ENCODE results near the gene SF3B1. TPM values are rescaled to one million over a fixed set of nuclear protein-coding genes. Genes with fewer than 3 reads are reported as not detected.

SF3B1 gene
- total and polyA plus RNA-seq, 2 of the 13 experiments (the other 11 are each of a cell fraction or from before 2014, with no cell fraction given): 387 to 750 TPM

DNA sequence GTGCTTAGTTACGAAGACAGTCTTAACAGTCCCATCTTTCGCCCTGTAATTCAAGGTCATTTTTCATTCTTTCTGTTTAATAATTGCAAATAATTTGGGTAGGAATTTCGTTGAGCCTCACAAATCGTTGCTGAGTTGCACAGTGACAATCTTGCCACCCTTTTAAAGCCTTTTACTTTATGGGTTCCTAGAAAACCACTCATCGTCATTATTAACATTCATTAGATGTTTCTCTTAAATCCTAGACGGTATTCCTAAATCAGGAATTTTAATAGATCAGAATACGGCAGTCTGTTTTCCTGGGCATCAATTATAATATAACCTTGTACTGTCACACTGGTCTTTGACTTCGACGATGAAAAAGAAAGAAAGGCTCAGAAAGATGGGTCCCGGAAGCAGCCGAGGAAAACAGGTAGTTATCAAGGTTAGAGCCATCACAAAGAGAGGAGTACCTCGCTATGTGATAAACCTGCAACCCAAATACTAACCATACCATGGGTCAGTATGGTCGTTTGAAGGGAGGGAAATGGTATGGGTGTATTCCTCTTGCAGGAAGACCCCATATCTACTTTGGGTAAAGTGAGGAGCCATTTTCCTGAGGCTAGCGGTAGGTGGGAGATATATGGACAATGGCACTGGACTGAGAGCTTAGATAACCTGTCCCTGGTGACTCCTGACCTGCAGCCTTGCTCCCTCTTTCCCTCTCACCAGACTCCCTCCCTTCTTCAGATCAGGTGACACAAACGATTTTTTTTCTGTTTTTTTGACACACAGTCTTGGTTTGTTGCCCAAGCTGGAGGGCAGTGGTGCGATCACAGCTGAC lies 981 bp upstream of the SF3B1 start (continued):
- TF ChIP-seq, protein P1, sequence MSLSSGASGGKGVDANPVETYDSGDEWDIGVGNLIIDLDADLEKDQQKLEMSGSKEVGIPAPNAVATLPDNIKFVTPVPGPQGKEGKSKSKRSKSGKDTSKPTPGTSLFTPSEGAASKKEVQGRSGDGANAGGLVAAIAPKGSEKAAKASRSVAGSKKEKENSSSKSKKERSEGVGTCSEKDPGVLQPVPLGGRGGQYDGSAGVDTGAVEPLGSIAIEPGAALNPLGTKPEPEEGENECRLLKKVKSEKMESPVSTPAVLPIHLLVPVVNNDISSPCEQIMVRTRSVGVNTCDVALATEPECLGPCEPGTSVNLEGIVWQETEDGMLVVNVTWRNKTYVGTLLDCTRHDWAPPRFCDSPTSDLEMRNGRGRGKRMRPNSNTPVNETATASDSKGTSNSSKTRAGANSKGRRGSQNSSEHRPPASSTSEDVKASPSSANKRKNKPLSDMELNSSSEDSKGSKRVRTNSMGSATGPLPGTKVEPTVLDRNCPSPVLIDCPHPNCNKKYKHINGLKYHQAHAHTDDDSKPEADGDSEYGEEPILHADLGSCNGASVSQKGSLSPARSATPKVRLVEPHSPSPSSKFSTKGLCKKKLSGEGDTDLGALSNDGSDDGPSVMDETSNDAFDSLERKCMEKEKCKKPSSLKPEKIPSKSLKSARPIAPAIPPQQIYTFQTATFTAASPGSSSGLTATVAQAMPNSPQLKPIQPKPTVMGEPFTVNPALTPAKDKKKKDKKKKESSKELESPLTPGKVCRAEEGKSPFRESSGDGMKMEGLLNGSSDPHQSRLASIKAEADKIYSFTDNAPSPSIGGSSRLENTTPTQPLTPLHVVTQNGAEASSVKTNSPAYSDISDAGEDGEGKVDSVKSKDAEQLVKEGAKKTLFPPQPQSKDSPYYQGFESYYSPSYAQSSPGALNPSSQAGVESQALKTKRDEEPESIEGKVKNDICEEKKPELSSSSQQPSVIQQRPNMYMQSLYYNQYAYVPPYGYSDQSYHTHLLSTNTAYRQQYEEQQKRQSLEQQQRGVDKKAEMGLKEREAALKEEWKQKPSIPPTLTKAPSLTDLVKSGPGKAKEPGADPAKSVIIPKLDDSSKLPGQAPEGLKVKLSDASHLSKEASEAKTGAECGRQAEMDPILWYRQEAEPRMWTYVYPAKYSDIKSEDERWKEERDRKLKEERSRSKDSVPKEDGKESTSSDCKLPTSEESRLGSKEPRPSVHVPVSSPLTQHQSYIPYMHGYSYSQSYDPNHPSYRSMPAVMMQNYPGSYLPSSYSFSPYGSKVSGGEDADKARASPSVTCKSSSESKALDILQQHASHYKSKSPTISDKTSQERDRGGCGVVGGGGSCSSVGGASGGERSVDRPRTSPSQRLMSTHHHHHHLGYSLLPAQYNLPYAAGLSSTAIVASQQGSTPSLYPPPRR (CRISPR knock-in tag; IDR thresholded peaks at IDR 0.05; ENCODE audit: borderline replicate concordance): 0 out of 2 replicates have a peak, but pooled peaks have one; percentile 6
- TF ChIP-seq YY1 (IDR thresholded peaks at IDR 0.05; ENCODE audit: insufficient read depth, insufficient replicate concordance, low read depth, low read length) (peak; percentile 45), ZFP36 (IDR thresholded peaks at IDR 0.05; ENCODE audit: borderline replicate concordance, low read depth, low read length, partially characterized antibody) (no peak), ZNF562 (CRISPR knock-in tag; IDR thresholded peaks at IDR 0.05; ENCODE audit: borderline replicate concordance) (no peak), ZMYM4 (CRISPR knock-in tag; IDR thresholded peaks at IDR 0.05) (peak; percentile 49), AGO1 (IDR thresholded peaks at IDR 0.05; ENCODE audit: low read depth, low read length, poor library complexity, severe bottlenecking) (no peak), FOXA1 (IDR thresholded peaks at IDR 0.05) (no peak), FOXA1 (CRISPR knock-in tag; IDR thresholded peaks at IDR 0.05) (no peak), GLI4 (CRISPR knock-in tag; IDR thresholded peaks at IDR 0.05; ENCODE audit: borderline replicate concordance) (peak; percentile 22; the same call in 1 of the 2 replicates), NKX3-1 (CRISPR knock-in tag; IDR thresholded peaks at IDR 0.05) (no peak)
- TF ChIP-seq, protein P2, sequence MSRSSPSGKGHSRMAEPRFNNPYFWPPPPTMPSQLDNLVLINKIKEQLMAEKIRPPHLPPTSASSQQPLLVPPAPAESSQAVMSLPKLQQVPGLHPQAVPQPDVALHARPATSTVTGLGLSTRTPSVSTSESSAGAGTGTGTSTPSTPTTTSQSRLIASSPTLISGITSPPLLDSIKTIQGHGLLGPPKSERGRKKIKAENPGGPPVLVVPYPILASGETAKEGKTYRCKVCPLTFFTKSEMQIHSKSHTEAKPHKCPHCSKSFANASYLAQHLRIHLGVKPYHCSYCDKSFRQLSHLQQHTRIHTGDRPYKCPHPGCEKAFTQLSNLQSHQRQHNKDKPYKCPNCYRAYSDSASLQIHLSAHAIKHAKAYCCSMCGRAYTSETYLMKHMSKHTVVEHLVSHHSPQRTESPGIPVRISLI (CRISPR knock-in tag; IDR thresholded peaks at IDR 0.05; ENCODE audit: borderline replicate concordance): peak; percentile 77; the same call in 1 of the 2 replicates
- TF ChIP-seq, protein P3, sequence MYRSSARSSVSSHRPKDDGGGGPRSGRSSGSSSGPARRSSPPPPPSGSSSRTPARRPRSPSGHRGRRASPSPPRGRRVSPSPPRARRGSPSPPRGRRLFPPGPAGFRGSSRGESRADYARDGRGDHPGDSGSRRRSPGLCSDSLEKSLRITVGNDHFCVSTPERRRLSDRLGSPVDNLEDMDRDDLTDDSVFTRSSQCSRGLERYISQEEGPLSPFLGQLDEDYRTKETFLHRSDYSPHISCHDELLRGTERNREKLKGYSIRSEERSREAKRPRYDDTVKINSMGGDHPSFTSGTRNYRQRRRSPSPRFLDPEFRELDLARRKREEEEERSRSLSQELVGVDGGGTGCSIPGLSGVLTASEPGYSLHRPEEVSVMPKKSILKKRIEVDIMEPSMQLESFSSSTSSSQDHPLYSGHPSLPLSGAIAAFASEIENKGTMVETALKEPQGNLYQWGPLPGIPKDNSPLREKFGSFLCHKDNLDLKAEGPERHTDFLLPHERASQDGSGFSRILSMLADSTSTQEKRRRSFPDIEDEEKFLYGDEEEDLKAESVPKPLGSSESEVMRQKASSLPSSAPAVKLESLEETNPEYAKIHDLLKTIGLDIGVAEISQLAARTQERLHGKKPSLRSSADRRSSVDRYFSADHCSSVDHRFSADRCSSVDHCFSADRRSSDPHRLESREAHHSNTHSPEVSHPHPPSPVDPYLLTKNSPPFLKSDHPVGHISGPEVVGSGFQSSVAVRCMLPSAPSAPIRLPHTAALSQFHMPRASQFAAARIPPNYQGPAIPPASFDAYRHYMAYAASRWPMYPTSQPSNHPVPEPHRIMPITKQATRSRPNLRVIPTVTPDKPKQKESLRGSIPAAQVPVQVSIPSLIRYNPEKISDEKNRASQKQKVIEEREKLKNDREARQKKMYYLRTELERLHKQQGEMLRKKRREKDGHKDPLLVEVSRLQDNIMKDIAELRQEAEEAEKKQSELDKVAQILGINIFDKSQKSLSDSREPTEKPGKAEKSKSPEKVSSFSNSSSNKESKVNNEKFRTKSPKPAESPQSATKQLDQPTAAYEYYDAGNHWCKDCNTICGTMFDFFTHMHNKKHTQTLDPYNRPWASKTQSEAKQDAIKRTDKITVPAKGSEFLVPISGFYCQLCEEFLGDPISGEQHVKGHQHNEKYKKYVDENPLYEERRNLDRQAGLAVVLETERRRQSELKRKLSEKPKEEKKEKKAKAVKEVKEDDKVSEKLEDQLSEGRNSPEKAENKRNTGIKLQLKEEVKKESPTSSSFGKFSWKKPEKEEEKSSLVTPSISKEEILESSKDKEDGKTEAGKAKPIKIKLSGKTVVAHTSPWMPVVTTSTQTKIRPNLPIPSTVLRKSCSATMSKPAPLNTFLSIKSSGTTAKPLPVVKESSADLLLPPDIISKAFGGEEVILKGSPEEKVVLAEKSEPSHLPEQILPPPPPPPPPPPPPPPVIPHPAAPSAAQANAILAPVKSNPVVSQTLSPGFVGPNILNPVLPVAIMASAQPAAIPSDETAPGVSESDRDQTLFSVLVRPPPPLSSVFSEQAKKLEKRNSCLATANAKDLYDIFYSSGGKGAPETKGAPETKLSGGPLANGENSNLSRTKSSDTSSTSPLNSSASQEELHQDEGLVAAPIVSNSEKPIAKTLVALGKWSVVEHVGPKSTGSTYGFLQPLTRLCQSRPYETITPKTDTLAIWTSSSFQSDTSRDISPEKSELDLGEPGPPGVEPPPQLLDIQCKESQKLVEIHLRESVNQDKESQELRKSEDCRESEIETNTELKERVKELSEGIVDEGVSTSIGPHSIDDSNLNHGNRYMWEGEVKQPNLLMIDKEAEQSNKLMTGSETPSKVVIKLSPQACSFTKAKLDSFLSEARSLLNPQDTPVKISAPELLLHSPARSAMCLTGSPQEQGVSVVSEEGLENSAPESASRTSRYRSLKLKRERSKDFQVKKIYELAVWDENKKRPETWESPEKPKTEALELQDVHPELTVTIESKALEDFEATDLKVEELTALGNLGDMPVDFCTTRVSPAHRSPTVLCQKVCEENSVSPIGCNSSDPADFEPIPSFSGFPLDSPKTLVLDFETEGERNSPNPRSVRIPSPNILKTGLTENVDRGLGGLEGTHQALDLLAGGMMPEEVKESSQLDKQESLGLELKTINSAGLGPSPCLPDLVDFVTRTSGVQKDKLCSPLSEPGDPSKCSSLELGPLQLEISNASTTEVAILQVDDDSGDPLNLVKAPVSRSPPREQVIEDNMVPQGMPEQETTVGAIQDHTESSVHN (CRISPR knock-in tag; IDR thresholded peaks at IDR 0.05): no peak
